AG09319 (cell line): ENCODE measurements around the gene TNF.

Experiments
- DNase-seq: peaks from one replicate; pipeline ENCODE4 v3.0.0-alpha.2; 2010; ENCODE audit warnings: low read depth; ENCODE audit errors: extremely low read depth
- TF ChIP-seq, protein P1 (sequence below): IDR thresholded peaks from 2 replicates; pipeline ENCODE4 v1.5.1; 2011; ENCODE audit warnings: low read depth, mild to moderate bottlenecking, inconsistent platforms, low read length, moderate library complexity

Gene TNF

DNA sequence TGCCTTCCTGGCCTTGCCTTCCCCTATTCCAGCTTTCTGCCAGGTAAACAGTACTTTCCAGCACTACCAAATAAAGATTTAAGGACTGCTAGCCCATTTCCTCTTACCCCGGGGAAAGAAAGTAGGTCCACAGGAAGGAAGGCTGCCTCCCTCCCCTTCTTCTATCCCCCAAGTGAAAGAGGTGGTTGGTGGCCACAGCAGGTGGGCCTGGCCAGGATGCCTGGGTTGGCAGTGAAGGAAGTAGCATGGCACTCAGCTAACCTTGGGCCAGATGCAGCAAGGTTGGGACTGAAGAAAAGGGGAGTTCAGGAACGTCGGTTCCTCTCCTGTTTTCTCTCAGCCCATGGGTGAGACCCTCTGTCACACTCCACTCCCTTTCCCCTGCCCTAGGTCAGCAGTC lies 19.1 kb upstream of the TNF start:
- no peak for DNase-seq
- TF ChIP-seq, protein P1, sequence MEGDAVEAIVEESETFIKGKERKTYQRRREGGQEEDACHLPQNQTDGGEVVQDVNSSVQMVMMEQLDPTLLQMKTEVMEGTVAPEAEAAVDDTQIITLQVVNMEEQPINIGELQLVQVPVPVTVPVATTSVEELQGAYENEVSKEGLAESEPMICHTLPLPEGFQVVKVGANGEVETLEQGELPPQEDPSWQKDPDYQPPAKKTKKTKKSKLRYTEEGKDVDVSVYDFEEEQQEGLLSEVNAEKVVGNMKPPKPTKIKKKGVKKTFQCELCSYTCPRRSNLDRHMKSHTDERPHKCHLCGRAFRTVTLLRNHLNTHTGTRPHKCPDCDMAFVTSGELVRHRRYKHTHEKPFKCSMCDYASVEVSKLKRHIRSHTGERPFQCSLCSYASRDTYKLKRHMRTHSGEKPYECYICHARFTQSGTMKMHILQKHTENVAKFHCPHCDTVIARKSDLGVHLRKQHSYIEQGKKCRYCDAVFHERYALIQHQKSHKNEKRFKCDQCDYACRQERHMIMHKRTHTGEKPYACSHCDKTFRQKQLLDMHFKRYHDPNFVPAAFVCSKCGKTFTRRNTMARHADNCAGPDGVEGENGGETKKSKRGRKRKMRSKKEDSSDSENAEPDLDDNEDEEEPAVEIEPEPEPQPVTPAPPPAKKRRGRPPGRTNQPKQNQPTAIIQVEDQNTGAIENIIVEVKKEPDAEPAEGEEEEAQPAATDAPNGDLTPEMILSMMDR, result no peak

DNA sequence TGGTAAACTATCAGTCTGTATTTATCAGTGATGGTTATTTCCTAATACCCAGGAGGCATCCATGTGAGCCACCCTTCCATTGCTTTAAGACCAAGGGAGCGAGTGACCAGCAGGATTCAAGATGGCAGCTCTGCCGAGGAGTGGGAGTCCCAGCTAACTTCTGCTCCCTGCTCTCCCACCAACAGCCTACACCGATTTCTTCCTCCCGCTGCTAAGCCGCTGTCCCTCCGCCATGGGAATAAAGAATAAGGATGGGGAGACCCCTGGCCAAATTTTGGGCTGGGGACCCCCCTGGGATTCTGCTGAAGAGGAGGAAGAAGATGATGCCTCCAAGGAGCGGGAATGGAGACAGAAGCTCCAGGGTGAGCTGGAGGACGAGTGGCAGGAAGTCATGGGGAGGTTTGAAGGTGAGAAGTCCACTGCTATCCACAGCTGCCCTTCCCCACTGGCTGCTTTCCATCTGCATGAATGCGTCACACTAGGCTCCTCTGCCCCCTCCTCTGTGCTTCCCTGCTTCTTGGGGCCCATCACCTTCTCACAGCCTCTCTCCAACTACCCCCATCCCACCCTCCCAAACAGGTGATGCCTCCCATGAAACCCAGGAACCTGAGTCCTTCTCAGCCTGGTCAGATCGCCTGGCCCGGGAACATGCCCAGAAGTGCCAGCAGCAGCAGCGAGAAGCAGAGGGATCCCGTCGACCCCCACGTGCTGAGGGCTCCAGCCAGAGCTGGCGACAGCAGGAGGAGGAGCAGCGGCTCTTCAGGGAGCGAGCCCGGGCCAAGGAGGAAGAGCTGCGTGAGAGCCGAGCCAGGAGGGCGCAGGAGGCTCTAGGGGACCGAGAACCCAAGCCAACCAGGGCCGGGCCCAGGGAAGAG lies 17.7 kb upstream of the TNF start:
- no peak for DNase-seq
- TF ChIP-seq, protein P1, result no peak

DNA sequence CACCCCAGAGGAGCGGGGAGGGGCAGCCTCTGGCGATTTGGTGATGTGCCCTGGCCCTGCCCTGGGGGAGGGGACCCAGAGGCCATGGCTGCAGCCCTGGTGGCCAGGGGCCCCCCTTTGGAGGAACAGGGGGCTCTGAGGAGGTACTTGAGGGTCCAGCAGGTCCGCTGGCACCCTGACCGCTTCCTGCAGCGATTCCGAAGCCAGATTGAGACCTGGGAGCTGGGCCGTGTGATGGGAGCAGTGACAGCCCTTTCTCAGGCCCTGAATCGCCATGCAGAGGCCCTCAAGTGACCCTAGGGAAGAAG lies 17.1 kb upstream of the TNF start:
- DNase-seq, result no peak
- TF ChIP-seq, protein P1, result no peak

DNA sequence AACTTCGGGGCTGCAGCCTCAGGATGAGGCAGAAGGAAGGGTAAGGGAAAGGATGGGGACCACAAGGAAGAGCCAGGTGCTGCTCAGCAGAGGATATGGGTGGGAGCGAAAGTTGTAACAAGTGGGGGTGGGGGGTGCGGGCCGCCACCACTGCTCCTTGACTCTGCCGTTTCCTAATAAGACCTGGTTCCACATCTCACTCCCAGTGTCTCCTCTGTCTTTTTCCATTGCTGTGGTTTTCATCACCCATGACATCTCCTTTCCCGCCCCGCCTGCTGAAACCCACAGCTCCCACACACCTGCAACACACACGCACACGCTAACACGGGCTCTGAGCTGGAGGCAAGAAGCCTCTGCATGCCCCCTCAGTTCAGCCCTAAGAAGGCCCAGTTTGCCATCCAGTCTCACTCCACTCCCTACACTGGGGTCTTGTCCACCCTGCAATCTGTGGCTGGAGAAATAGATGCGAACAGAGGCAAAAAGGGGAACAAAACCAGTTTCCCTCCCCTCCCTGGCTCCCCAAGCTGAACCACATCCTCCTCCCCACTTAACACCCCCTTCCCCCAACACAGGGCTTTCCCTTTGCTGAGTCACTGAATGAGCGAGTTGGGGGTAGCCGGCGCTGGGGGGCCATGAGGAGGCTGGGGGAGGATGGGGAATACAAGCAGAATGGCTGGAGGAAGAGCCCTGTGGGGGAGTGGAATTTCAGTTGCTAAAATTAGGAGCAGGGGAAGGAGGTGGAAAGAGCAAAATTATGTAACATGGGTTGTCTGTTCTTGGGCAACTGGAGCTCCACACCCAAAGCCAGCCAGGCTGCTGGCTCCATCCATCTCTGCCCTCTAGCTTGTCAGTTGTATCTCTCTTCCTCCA lies 16.5 kb upstream of the TNF start:
- TF ChIP-seq, protein P1, result no peak
- DNase-seq, result no peak

DNA sequence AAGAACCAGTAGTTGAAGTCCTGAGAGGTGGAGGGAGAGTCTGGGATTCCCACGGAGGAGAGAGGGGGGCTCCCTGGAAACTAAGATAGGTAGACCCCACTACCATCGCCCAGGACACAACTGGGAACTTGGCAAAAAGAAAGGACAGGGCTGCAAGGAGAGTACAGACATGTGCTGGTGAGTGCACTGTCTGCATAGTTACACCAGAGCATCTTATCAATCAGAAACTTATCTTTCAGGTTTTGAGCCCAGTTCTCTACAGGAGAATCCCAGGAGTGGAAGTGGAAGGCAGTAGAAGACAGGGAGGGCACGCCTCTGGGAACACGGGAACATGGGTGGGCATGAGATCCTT lies 15.8 kb upstream of the TNF start:
- DNase-seq, result no peak
- TF ChIP-seq, protein P1, result no peak

DNA sequence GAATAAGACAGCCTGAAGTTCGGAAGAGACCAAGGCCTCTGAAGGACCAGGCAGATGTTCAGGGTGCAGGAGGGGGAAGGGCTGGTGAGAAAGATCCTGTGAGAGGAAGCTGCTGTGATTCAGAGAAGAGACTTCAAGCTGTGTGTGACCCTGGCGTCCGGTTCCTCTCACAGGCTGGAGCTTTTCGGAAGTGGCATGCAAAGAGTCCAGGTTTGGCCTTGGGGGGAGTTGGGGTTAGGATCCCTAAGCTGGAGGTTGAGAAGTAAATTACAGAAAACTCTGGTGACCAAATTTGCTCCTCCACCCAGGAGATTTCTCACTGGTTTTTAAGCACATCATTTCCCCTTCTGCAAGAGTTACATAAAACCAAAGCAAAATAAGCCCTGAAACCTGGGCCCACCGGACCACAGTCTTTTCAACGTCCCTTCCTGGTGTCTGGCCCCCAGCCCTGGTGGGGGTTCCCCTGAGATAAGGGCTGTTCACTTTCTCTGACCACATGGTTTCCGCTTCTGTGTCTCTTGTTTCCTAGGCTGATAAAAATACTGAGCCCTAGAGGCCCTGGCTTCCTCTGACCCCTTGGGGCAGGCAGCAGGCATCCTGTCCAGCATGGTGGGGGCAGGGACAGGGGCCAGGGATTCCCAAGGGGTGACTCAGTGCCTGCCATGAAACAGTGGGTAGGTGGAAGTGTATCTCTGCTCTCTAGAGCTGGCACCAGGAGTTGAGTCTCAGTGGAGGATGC lies 15.2 kb upstream of the TNF start:
- DNase-seq, result no peak

More for the DNA sequence above, 15.2 kb upstream of the TNF start:
- TF ChIP-seq, protein P1, result no peak
